Islet precursor cell (in vitro differentiated cells): Measurements from ENCODE around the gene COL23A1.
"Not testable (repeated sequence)": the region's sequence is repeated elsewhere in the genome, so short reads cannot be mapped to it uniquely, and the experiment has no call there.

ENCODE experiments used
- DNase-seq: peaks from one replicate; pipeline ENCODE4 v3.0.0-alpha.2; 2018

The COL23A1 gene

DNA sequence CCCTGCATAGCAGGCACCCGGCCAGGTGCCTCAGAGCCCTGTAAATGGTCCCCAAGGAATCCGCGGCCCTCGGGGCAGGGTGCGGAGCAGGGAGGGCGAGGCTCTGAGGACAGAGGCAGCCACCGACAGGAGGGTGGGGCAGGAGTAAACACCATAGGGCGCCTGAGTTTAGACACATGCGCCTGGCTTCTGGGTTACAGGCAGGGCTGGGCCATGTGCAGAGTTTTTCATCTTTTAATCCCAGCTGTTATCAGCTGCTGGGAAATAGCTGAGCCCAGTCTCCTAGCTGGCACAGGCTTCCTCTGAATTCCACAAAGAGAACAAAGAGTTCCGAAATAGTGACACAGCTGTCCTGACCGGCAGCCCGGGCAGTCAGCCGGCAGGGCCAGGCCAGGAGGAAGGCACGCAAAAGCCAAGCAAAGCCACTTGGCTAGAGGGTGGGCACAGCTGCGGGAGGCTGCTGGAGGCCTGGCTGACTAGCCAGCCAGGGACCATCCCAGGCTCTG is 258.6 kb downstream of the COL23A1 start:
- no peak for DNase-seq

DNA sequence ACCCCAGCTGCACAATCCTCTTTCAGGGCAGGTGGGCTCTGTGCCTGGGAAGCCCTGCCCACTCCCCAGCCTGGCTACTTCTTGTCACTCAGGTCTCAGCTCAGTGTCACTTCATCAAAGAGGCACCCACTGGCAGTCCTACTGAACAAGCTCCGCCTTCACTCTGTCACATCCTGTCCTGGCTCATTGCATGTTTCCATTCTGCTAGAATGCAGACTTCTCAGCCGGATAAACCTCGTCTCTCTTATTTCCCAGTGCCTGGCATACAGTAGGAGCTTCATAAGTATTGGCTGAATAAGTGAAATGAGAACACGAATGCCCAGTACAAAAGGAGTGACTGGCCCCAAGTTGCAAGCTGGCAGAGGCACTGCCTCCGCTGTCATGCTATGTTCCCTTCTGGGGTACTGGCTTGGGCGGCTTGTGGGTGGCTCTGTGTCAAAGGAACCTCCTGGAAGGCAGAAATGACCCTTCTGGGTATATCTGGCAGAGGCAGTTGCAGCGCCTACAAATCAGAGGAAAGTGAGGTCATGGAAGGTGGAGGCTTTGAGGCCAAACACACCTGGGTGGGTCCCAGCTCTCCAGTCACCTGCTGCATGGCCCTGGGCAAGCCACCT is 259.3 kb downstream of the COL23A1 start:
- DNase-seq = no peak

DNA sequence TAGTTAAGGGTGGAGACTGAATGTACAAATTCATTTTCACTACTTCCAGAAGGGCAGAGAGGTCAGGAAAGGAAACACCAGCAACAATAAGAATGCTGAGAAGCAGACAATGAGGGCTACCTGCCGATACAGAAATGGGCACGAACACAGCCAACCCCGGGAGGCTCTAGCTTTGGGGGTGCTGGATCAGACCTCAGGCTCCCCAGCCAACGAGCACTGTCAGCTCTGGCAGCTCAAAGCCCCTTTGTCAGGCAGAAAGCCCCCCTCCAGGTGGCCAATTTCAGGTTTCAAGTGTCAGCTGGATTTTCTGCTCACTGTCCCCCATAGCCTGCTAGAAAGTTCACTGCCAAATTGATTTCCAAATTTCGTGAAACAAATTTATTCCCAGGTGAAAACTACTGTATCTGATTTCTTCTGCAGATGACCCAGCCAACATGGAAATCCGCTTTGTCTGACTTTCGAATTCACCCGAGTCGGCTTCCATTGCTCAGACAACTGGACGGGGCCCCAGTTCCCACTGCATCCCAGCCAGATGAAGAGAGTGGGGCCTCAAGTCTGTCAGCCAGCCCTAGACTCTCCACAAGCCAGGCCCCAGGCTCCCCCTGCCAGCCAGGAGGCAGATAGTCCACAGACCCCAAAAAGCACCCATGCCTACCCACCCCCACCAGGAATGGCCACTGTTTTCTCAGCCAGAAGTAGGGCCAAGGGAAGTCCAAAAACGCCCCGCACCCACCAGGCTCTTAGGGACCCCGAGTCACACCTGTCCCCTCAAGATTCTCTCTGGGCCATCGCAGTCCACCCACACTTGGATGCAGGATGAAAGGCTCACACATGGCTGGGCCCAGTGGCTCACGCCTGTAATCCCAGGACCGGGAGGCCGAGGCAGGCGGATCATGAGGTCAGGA is 261.1 kb downstream of the COL23A1 start:
- no peak for DNase-seq

DNA sequence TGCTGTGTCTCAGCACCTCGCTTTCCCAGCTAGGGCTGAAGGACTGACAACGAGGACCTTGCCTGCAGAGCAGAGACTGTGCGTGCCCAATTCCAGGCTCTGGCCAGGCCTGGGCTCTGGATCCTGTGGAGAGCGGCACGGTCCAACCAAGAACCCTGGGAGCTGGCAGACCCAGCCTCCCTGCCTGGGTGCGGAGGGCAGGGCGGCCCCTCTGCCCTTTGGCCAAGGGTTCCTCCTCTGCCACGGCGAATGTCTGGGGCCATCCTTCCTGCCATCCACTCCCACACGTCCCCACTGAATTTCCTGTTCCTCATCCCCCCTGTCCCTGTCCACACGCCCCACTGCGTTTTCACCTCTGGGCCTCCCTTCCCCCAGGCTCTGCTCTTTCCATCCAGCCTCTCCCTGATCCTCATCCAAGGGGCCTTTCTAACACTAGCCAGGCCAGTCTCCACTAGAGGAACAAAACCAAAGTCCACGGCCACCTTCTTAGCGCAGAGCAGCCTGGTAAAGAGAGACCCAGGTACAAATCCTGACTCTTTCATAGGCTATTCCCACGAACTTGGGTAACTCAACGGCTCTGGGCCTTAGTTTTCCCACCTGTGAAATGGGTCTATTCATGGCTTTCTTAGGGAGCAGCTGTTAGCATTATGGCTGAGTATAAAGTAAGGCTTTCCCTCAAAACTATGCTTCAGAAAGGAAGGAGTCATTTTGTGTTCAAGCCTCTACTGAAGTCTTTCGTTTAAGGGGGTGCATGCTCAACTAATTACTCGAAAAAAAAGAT is 262.1 kb downstream of the COL23A1 start:
- DNase-seq = no peak

DNA sequence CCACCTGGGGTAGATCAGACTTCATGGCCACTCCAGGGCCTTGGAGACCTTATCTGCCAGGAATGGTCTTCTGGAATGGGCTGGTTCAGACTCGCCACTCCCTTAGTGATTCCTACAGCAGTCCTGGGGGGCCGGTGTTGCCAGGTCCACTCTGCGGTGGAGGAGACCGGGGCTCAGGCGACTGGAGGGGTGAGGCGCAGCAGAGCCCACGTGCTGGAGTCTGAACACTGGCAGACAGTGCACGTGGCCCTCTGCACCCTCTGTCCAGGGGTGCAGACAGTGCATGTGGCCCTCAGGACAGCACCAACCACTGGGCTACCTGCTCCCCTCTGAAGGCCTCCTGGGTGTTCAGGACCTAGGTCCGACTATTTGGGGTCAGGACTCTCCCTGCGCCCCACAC is 262.7 kb downstream of the COL23A1 start:
- DNase-seq = no peak

DNA sequence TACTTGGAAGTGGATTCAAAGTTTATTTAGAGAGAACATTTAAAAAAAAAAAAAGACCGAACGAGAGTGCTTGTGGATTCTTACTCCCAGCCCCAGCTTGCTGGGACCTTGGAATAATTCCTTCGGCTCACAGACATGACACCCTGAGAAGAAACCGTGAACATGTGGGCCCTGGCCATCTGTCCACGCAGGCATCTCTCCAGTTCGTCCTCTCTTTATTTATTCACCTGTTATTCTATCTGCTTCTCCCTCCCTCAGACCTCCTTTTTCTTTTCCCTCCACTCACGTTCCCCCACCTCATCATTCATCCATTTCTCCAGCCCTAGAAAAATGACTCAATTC is 263.8 kb downstream of the COL23A1 start:
- DNase-seq = no peak

DNA sequence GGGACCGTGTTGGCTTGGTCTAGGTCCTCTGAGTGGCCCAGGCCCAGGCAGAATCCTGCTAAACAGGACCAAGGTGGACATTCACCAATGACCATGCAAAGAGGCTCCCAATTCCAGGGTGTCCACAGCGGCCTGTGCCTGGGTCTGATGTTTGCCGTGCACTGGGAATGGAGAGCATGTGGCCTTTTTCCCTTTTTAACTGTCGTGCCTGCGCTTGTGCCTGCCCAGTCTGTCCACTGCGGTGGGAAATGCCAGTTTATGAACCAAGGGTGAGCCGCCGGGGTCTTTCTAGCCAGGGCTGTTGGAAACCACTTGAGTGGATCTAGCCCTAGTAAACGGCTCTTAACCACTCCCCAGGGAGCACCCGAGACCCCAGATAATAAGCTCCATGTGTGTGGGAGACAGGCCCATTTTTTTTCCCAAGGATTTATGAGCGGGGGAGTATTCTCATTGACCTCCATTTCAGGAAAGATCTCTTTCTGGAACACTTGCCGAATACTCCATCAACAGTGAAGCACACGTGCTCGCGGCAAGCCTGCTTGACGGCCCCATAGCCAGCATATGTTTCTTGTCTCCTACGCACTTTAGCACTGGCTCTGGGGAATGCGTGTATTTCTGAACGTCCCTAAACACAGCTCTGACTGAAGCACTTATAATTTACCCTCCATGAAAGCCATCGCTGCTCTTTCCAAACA is 264.4 kb downstream of the COL23A1 start:
- DNase-seq = no peak

DNA sequence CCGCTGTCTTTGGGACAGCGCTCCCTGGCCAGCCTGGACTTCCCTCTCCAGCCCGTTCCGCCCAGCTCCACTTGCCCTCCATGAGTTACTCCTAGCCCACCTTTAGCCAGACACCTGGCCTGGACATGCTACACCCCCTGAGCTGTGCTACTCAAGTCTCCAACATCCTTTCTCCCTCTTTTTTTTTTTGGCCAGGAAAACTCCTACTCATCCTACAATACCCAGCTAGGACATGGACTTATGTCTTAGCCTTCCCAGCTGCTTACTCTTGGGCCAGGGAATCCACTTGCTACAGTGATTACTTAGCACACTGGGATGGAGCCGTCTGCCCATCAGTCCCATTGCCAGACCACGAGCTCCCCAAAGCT is 264.9 kb downstream of the COL23A1 start:
- no peak for DNase-seq

DNA sequence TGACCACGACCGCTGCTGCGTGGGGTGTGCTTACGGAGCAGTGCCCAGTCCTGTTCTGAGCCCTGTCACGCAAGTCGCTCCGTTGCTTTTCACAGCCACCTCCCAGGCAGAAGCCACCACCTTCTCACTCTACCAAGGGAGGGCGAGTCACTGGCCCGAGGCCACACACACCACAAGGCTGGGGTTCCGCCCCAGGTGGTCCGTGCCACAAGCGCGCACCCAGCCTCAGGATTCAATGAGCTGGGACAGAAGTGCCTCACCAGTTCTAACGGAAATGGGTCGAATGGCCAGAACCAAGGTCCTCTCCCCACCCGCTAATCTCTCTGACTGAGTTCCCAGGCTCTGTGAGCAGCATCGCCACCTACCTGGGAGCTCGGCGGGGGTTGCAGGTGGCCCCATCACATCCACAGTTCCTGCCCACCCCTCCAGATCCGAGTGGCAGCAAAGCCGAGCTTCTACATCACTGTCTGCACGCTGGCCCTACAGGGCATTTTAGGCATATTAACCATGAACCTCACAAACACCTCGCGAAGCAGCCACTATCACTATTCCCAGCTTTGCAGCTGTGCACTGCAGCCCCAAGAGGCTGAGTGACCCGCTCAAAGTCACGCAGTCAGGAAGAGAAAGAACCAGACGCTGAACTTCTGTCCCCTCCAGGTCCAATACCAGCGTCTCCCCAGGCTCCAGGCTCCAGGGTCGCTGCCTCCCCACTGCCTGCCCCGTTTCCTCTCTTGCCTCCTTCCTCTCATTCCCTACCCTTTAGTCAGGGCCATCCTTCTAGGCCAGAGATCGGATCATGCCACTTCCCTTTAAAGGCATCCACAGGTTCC is 265.5 kb downstream of the COL23A1 start:
- DNase-seq = no peak

DNA sequence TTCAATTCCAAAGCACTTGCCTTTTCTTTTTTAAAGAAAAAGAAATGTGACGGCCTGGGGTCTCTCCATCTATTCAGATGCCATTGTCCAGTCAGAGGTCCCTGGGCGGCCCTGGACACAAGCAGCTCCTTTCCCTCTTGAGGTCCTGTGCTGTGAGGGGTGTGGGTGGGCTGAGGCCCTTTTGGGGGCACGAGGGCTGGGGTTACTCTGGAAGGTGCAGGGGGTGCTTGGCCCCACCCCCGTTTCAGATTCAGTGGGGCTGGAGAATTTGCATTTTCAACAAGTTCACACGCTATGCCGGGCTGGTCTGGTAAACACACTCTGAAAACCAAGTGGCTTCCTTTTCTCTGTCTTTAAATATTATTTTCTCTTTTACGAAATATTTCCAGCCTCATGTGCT is 266.2 kb downstream of the COL23A1 start:
- DNase-seq = peak; percentile 39

DNA sequence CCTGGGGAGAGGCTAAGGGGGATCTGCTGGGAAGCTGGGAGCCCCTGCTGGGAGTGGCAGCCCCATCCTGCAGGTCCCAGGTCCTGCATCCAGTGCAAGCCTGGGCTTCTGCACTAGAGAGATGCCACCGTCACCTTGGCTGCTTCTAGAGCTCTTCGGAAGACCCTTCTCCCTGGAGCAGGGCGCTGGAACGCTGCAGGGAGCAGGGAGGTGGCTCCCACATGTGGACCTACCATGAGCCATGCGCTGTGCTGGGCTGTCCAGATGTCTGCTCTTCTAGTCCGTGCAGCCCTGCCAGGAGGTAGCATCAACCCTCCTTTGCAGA is 266.7 kb downstream of the COL23A1 start:
- DNase-seq = peak; percentile 45

DNA sequence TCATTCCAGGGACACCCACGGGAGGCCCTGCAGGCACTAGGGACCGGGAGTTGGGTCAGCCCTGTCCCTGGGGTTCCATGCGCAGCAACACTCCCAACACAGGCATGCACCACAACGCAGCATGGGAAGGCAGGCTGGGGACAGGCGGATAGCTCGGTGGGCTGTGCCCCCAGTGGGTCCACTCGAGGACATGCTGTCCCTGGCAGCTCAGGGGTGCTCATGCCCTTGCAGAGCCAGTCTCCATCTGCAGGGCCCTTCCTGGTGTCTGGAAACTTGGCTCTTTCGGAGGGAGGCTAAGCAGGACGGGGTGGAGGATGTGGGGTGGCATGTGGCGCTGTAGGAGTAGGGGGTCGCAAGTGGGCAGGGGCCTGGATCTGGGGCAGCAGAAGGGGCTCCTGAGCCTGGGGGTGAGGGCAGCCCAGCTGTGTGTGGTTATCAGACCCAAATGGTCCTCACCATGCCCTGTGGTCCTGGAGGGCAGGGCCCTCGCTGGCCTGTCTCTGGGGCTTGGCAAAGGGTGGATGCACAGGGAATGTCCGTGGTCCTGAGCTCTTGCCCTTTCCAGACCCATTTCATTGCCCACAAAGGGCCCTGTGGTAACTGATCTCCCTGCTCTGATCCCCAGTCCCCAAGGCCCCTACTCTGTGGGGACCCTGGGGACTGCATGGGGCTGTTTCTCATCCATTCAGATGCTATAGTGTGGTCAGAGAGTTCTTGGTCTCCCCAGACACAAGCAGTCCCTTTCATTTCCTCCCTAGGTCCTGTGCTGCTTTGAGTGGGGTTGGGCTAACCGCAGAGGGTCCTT is 267.3 kb downstream of the COL23A1 start:
- peak; percentile 35 for DNase-seq

DNA sequence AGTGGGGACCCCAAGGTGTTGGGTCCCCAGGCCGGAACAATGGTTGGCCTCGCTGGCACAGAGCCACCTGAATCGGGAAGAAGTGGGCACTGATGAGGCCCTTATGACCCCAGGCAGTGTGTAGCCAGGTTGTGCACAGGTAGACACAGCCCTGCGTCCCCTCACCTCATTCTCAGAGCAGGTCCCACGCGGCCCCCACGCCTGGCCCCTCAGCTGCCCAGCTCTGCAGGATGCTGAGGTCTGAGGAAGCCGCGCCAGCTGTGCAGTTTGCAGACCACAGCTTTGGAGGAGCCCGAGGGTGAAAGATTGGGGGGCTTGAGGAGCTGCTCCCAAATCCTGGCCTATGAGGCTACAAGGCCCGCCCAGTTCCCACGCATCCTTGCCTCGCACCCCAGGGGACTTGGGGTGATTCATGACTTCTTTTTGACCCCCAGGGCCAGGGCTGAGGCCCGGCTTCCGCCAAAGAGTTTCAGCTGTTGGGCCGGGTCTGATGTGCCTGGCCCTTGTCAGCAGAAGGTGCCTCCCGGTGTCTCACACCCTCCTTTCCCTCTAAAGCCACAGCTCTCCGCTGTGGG is 269.8 kb downstream of the COL23A1 start:
- no peak for DNase-seq

DNA sequence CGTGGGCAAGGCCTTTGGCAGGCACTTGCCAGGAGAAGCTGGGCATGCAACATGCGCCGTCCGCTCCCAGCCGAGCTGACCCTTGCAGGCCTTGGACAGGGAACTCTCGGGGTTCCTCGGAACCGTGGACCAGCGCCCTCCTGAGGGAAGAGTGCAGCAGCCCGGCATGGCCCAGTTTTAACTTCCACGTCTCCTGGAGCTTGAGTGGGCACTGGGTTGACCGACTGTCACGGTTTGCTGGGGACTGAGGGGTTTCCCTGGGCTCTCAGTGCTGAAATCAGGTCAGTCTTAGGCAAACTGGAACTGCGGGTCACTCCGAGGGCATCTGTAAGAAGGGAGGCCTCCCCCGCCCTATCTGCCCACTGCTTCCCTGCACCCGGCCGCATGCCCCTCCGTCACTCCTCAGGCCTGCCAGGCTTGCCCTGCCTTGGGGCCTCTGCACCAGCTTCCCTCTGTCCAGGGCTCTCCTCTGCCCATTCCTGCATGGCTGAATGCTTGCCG is 270.6 kb downstream of the COL23A1 start:
- peak; percentile 44 for DNase-seq

DNA sequence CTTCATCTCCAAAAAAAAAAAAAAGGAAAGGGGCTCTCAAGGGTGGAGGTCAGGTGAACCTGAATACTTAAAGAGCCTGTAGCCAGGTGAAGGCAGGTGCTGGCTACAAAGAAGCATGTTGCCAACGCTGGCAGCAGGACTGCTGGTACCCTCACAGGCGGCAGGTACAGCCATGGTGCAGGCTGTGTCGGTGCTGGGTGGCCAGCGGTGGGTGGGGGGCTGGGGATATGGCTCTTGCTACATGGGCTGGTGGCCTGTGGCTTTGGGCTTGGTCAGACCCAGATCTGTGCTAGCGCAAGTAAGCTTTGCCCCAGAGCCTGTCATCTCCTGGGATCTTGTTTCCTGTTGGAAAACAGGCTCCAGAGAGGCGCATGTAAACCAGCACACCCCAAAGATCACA is 271.3 kb downstream of the COL23A1 start:
- peak; percentile 43 for DNase-seq

DNA sequence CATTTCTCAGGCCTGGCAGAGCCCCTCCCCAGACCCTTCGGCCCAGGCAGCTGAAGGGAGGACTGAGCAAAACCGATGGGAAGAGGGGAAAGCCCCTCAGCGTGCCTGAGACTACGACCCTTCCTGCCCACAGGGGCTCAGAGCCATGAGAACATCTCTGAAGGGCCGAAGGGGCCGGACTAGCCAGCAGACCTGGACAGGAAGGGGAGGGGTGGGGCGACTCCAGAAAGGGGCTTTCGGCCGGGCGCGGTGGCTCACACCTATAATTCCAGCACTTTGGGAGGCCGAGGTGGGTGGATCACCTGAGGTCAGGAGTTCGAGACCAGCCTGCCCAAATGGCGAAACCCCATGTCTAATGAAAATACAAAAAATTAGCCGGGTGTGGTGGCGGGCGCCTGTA is 271.8 kb downstream of the COL23A1 start:
- no peak for DNase-seq

DNA sequence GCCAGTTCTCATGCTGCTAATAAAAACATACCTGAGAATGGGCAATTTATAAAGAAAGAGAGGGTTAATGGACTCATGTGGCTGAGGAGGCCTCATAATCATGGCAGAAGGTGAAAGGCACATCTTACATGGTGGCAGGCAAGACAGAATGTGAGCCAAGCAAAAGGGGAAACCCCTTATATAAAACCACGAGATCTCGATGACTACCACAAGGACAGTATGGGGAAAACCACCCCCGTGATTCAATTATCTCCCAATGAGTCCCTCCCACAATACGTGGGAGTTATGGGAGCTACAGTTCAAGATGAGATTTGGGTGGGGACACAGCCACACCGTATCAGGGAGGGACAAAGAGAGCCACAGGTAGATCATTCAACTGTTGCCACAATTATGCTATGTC is 272.5 kb downstream of the COL23A1 start:
- DNase-seq = not testable (repeated sequence)

DNA sequence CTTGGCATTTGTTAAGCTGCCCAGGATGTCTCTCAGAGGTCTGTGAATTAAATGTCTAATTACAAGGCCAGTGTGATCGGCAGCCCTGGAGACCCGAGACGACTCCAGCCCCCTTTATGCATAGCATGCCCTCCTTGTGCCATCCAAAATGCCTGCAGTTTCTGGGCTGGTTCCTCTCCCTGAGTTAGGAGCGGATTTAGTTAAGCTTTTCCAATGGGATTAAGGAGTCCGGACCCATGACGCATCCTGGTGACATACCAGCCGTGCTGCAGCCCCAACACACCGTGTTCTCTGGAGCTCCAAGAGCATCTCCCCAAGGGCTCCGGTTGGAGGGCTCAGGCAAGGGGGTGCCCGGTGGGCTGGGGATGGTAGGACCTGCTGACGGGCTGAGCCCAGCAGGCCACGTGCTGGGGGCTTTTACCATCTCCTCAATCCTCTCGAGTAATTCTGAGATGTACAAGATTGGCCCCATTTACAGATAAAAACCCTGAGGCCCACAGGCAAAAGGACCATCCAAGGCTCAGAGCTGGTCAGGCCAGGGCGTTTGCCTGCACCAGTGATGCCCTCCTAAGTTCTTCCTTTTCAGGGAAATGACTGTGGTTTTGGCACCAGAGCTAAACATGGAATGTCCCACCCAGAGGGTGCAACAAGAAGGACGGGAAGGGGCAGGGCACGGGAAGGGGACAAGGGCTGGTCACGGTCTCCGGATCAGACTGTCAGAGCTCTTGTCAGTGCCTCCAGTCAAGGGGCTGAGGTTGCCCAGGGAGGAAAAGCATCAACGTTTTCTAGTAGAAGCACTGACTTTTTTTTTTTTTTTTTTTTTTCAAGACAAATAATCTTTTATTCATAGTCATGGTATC is 275.0 kb downstream of the COL23A1 start:
- no peak for DNase-seq

DNA sequence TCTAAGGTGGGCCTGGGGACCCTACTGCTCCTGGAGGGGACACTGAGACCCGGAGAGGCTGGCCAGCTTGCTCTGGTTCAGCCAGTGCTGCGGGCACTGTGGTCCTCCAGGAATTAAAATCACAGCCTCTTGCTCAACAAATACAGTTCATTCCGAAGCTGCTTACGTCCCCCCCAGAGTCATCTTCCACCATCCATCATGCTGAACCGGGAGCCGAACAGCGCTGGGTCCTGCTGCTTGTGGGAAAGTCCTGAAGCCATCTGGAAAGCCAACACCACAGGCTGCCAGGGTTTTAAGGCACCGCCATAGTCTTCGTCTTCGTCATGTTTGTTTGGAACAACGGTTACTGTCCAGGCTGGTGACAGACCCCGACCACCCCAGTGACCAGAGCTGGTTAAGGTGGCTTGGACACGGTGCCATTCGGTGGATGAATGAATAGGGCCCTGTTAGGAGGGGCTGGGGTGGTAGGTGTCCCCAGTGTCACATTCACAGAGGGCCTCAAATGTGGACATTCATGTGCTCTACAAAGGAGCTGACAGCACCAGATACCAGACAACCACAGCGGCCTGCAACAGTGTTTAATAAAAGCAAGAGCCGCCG is 276.0 kb downstream of the COL23A1 start:
- no peak for DNase-seq
